CD4-positive, alpha-beta T cell treated with Interleukin-15 for 1 hour (primary cell): ENCODE results near the gene RTTN.

ENCODE experiments used
- DNase-seq: peaks from one replicate; pipeline ENCODE4 v3.0.0-alpha.2; 2020

The RTTN gene

GRCh38 chr18:70207181-70207580, 1.7 kb upstream of the RTTN start:
- DNase-seq, result no peak

GRCh38 chr18:70200286-70200685, 5.2 kb downstream of the RTTN start:
- no peak for DNase-seq

- no peak for DNase-seq
These were observed 7.6 kb downstream of the RTTN start for GRCh38 chr18:70197844-70198243.

GRCh38 chr18:70197026-70197425, 8.5 kb downstream of the RTTN start:
- no peak for DNase-seq

GRCh38 chr18:70195852-70196434, 9.5 kb downstream of the RTTN start:
- DNase-seq, result no peak

- DNase-seq, result no peak
These were observed 10.4 kb downstream of the RTTN start for GRCh38 chr18:70195014-70195614.

- DNase-seq, result no peak
These were observed 11.1 kb downstream of the RTTN start for GRCh38 chr18:70194227-70194890.

- no peak for DNase-seq
These were observed 15.0 kb downstream of the RTTN start for GRCh38 chr18:70190529-70190928.

- no peak for DNase-seq
These were observed 17.4 kb downstream of the RTTN start for GRCh38 chr18:70188113-70188512.

- no peak for DNase-seq
These were observed 22.0 kb downstream of the RTTN start for GRCh38 chr18:70183441-70183840.

- no peak for DNase-seq
These were observed 22.9 kb downstream of the RTTN start for GRCh38 chr18:70182548-70182947.

GRCh38 chr18:70181725-70182124, 23.8 kb downstream of the RTTN start:
- DNase-seq, result no peak

- no peak for DNase-seq
These were observed 24.5 kb downstream of the RTTN start for GRCh38 chr18:70181015-70181414.

GRCh38 chr18:70176537-70176936, 28.9 kb downstream of the RTTN start:
- DNase-seq, result no peak

GRCh38 chr18:70175216-70175615, 30.3 kb downstream of the RTTN start:
- DNase-seq, result no peak

GRCh38 chr18:70172225-70172624, 33.3 kb downstream of the RTTN start:
- DNase-seq, result no peak

GRCh38 chr18:70169747-70170146, 35.7 kb downstream of the RTTN start:
- no peak for DNase-seq

GRCh38 chr18:70166668-70167067, 38.8 kb downstream of the RTTN start:
- no peak for DNase-seq

GRCh38 chr18:70165936-70166335, 39.6 kb downstream of the RTTN start:
- DNase-seq, result no peak

GRCh38 chr18:70160073-70160678, 45.3 kb downstream of the RTTN start:
- DNase-seq, result no peak

GRCh38 chr18:70158992-70159717, 46.3 kb downstream of the RTTN start:
- DNase-seq, result no peak

GRCh38 chr18:70156886-70157285, 48.6 kb downstream of the RTTN start:
- DNase-seq, result no peak

GRCh38 chr18:70154591-70155194, 50.8 kb downstream of the RTTN start:
- DNase-seq, result no peak
